Inflammatory macrophage treated with lipopolysaccharide for 4 hours (primary cell): ENCODE measurements around the gene UBE2E1.

ENCODE experiments used
- DNase-seq: peaks from one replicate; pipeline ENCODE4 v3.0.0-alpha.2; 2020

The UBE2E1 gene

GRCh38 chr3:23805633-23806533 lies at the start of gene UBE2E1:
Gene UBE2E1, plus strand, starts transcription at chr3:23805955. Its CDS starts 1,315 bp downstream, at chr3:23807270.
- peak; percentile 84 for DNase-seq

GRCh38 chr3:23756206-23756840 lies 49.4 kb upstream of the UBE2E1 start:
- DNase-seq = no peak

GRCh38 chr3:23758253-23758838 lies 47.4 kb upstream of the UBE2E1 start:
- DNase-seq = no peak

GRCh38 chr3:23760325-23760724 lies 45.4 kb upstream of the UBE2E1 start:
- no peak for DNase-seq

GRCh38 chr3:23760871-23761373 lies 44.8 kb upstream of the UBE2E1 start:
- DNase-seq = no peak

- peak; percentile 40 for DNase-seq
These were observed 44.3 kb upstream of the UBE2E1 start for GRCh38 chr3:23761440-23761896.

GRCh38 chr3:23762214-23762613 lies 43.5 kb upstream of the UBE2E1 start:
- DNase-seq = no peak

GRCh38 chr3:23762759-23763477 lies 42.8 kb upstream of the UBE2E1 start:
- peak; percentile 50 for DNase-seq

GRCh38 chr3:23764407-23764806 lies 41.3 kb upstream of the UBE2E1 start:
- DNase-seq = no peak

- DNase-seq = no peak
These were observed 38.2 kb upstream of the UBE2E1 start for GRCh38 chr3:23767546-23767945.

- DNase-seq = no peak
These were observed 30.4 kb upstream of the UBE2E1 start for GRCh38 chr3:23775254-23775909.

GRCh38 chr3:23776352-23776891 lies 29.3 kb upstream of the UBE2E1 start:
- DNase-seq = peak; percentile 38

GRCh38 chr3:23778446-23778845 lies 27.3 kb upstream of the UBE2E1 start:
- no peak for DNase-seq

- DNase-seq = no peak
These were observed 25.9 kb upstream of the UBE2E1 start for GRCh38 chr3:23779841-23780240.

GRCh38 chr3:23781051-23781450 lies 24.7 kb upstream of the UBE2E1 start:
- no peak for DNase-seq

GRCh38 chr3:23781871-23782270 lies 23.9 kb upstream of the UBE2E1 start:
- no peak for DNase-seq

- no peak for DNase-seq
These were observed 20.6 kb upstream of the UBE2E1 start for GRCh38 chr3:23785097-23785645.

- DNase-seq = no peak
These were observed 19.9 kb upstream of the UBE2E1 start for GRCh38 chr3:23785882-23786281.

- DNase-seq = no peak
These were observed 14.1 kb upstream of the UBE2E1 start for GRCh38 chr3:23791678-23792077.

GRCh38 chr3:23793528-23794134 lies 12.1 kb upstream of the UBE2E1 start:
- DNase-seq = no peak

- DNase-seq = no peak
These were observed 10.7 kb upstream of the UBE2E1 start for GRCh38 chr3:23795096-23795495.
